Measurements from ENCODE around the gene LRPPRC. TPM values are rescaled to one million over a fixed set of nuclear protein-coding genes. Genes with fewer than 3 reads are reported as not detected.

LRPPRC gene
- total RNA-seq, 2 donors from 2014 or later: 45.9 to 53.1 TPM

DNA sequence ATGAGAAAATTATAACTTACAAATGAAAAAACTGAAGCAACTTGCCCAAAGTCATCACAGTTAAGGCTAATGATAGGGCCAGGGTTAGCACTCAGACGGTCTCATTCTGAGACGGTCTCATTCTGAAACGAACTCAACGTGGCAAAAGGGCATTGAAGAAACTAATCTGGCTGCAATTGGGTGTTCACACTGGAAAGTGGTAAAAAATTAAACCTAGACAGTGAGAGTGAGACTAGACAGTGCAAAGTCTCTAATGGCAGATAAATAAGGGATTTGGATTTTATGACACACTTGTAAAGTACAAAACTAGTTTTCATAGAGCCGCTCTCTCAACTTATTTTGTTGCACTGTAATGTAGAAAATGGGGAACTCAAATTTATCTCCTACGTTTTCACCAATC lies 9.2 kb downstream of the LRPPRC start:
- intact Hi-C loops (cut with DNase I): no loop called here
- DNase-seq (ENCODE audit: low spot score): no peak

DNA sequence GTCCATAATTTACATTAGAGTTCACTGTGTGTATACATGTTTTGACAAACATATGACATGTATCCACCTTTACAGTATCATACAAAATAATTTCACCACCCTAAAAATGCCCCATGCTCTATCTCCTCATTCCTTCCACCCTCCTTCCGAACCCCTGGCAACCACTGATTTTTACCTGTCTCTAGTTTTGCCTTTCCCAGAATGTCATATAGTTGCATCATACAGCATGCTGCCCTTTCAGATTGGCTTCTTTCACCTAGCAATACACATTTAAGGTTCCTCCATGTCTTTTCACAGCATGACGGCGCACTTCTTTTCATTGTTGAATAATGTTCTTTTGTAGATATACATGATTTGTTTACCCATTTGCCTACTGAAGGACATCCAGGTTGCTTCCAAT lies 10.4 kb downstream of the LRPPRC start:
- no peak for DNase-seq (ENCODE audit: low spot score)
- intact Hi-C loops (cut with DNase I): no loop called here

- no peak for DNase-seq (ENCODE audit: low spot score)
- intact Hi-C loops (cut with DNase I): no loop called here
Measured at GRCh38 chr2:43984533-43984932, 11.3 kb downstream of the LRPPRC start.

DNA sequence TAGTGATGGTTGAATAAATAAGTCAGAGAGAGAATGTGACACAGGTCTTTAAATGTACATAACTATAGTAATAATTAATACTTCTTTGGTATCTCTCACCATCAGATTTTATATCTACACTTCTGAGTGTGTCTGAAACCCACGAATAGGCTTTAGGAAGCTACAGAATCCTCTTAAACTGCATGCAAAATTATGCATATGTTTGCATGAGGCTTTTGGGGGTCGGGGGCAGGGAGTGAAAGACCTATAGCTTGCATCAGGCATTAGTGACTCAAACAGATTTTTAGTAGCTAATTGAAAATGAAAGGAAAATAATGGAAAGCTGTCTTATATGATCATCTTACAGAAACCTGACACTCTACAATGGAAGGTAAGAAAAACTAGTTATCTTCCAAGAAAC lies 14.9 kb downstream of the LRPPRC start:
- intact Hi-C loops (cut with DNase I): no loop called here
- DNase-seq (ENCODE audit: low spot score): no peak

DNA sequence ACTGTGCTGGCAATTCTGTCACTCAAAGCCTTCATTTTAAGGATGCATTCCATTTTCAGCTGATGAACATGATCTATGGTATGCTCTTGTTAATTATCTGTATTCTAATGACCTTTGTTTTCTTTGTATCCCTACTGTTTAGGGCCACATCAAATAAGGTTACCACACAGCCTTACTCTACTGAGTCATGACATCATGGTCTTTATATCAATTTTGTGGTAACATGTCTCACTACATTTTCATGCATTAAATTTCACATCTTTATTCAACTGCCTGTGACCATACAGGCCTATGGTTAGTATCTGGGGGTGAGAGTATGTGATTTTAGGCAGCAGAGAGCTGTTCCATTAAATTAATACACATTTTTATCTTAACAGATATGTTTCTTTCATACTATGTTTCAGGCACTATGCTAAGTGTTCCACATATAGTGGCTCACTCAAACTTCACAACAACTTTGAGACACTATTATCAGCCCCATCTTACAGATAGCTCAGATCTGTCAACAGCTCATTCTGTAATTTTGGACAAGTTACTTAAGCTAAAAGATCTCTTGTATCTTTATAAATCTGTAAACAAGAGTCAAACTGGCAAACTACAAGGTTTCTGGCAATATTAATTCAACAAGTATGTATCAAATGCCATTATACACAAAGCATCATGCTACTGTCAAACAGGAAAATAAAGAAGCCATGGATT lies 18.0 kb downstream of the LRPPRC start:
- DNase-seq (ENCODE audit: low spot score): no peak
- intact Hi-C loops (cut with DNase I): no loop called here

DNA sequence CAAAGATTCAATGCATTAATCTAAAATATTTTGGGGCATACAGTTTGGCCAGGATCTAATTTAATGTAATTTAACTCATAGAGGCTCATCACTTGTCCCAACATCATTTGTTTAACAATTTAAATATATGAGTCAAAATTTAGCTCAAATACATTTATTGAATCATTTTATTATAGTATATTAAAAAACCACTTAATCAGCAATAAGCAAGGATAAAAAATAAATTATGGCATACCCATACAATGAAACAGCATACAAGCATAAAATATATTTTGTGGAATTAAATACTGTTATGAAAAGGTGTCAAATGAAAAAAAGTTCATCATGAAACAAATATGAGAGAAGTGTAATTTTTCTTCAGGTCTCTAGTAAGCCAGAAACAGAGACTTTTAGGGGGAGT lies 34.9 kb downstream of the LRPPRC start:
- intact Hi-C loops (cut with DNase I): no loop called here
- no peak for DNase-seq (ENCODE audit: low spot score)

GRCh38 chr2:43958397-43959275 lies 37.2 kb downstream of the LRPPRC start:
- intact Hi-C loops (cut with DNase I): no loop called here
- no peak for DNase-seq (ENCODE audit: low spot score)

DNA sequence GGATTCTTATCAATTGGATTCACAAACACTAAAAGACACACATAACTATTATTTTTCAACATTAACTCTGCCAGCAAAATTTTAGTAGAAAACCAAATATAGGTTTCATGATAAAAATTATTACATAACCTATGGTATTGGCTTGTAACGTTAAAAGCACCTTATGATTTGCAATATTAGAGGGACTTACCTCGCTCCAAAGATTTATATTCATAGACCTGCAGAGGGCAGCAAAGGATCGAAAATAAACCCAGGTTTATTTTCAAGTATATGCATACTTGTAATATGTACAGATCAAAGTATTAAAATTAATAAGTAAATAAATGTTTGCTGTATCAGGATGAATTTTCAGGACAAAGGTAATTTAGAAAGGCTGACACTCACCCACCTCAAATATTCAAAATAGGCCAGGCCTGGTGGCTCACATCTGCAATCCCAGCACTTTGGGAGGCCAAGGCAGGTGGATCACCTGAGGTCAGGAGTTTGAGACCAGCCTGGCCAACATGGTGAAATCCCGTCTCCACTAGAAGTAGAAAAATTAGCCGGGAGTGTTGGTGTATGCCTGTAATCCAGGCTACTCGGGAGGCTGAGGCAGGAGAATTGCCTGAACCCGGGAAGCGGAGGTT lies 45.3 kb downstream of the LRPPRC start:
- DNase-seq (ENCODE audit: low spot score): no peak

GRCh38 chr2:43948370-43948769 lies 47.4 kb downstream of the LRPPRC start:
- no peak for DNase-seq (ENCODE audit: low spot score)
- intact Hi-C loops (cut with DNase I): no loop called here

More for the DNA sequence above, 45.3 kb downstream of the LRPPRC start:
- intact Hi-C loops (cut with DNase I): no loop called here

DNA sequence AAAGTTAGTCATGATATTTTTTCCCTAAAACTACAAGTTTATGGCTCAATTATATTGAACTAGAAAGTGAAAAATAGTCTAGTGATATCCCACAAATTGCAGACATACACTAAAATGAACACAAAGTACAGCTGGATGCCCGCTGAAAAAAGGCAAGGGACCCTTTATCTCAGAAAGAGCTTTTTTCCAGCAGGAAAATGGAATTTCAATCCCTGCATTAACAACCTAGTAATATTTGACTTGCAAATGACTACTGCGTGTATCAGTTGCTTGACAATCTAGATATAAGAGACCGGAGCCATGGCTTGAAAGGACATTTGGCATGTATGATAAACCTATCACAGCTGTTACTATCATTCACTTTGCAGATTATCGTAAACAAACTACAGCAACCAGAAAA lies 49.1 kb downstream of the LRPPRC start:
- intact Hi-C loops (cut with DNase I): no loop called here
- no peak for DNase-seq (ENCODE audit: low spot score)

- intact Hi-C loops (cut with DNase I): no loop called here
Measured at GRCh38 chr2:43945439-43945838, 50.4 kb downstream of the LRPPRC start.

GRCh38 chr2:43944915-43945314 lies 50.9 kb downstream of the LRPPRC start:
- no peak for DNase-seq (ENCODE audit: low spot score)
- intact Hi-C loops (cut with DNase I): no loop called here

More at GRCh38 chr2:43945439-43945838, 50.4 kb downstream of the LRPPRC start:
- DNase-seq (ENCODE audit: low spot score): no peak

GRCh38 chr2:43943809-43944452 lies 51.9 kb downstream of the LRPPRC start:
- intact Hi-C loops (cut with DNase I): no loop called here
- no peak for DNase-seq (ENCODE audit: low spot score)

DNA sequence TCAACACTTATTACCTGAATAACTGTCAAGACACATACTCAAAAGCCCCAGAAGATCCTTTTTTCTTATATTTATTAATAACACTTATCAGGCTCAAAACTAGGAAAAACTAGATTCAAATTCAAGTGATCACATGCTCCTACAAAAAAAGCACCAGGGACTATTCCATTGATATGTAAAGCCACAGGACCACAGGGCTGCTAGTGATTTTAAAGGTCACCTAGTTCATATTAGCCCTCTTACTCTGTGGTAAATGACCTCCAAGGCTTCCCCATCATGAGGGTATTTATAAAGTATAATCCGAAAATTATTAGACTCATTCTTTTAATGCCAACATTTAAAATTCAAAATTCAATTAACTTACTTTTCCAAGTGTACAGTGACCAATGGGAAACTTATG lies 52.5 kb downstream of the LRPPRC start:
- no peak for DNase-seq (ENCODE audit: low spot score)
- intact Hi-C loops (cut with DNase I): no loop called here

DNA sequence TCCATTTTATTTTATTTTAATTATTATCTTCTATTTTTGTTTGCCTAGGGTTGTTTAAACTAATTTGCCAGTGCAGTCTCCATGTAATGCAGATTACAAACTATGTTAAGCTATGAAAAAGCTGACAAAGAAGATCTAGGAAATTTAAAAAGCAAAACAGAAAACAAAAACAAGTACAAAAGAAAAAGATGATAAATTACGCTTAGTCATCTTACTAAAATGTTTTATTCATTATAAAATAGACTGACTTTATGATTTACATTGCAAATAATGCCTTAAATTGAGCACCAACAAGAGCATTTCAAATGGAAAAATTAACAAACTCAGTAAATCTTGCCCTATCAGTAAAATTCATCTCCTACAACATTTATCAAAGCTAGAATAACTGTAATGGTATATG lies 52.9 kb downstream of the LRPPRC start:
- no peak for DNase-seq (ENCODE audit: low spot score)
- intact Hi-C loops (cut with DNase I): no loop called here

DNA sequence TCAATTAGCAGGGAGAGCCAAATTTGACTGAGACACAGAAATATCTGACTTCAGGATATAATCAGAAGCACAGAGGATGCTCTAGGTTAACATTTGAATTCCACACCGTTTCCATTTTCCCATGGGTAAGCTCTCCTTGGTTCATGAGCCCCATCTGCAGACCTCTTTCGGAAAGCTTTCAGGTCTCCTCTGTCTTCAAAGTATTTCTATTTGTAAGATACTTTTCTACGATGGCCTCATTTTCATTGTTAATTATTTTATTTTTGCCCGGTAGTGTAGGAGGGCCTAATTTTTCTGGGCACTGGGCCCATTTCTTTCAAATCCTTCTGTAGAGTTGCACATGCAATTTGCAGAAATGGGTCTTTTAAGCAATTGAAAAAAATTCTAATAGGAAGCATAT lies 53.8 kb downstream of the LRPPRC start:
- intact Hi-C loops (cut with DNase I): no loop called here
- DNase-seq (ENCODE audit: low spot score): no peak

DNA sequence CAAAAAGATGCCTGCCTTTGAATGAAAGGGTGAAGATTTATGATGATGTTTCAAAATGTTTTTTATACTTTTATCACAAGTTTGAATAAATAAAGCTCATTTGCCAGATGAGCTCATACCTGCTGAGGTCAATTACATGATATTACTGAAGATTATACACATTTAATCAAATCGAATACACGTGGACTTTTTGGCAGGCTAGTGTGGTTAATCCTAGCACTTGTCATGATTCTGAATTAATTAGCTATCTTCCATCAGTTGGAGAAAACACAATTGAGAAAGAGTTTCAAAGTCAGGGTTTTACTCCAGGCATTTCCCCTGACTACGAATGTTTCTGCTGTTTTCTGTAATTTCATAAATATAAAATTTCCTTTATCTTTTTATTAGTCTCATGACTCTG lies 54.4 kb downstream of the LRPPRC start:
- DNase-seq (ENCODE audit: low spot score): no peak
- intact Hi-C loops (cut with DNase I): no loop called here

DNA sequence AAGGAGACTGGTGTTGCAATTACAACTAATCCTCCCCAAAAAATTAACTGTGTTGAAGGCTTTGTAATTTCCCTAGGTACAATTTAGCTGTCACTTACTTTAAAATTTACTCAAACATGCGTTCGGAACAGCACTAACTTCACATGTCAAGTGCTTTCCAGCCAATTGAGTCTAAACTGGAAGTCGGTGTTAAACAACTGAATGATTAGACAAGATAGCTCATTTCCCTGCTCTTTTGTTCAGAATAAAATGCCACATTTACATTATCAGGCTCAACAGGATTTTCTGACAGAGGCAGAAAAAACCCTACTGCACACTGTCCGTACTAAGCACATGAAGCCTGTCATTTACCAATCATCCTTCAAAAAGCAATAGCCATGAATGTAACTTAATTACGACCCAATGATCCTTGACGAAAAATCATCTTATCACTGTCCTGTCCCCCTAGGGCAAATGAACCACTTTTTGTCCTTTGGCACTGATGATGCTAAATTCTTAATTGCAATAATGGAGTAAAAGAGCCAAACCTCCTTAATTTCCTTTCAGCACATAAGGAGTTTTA lies 56.0 kb downstream of the LRPPRC start:
- intact Hi-C loops (cut with DNase I): no loop called here
- DNase-seq (ENCODE audit: low spot score): no peak

DNA sequence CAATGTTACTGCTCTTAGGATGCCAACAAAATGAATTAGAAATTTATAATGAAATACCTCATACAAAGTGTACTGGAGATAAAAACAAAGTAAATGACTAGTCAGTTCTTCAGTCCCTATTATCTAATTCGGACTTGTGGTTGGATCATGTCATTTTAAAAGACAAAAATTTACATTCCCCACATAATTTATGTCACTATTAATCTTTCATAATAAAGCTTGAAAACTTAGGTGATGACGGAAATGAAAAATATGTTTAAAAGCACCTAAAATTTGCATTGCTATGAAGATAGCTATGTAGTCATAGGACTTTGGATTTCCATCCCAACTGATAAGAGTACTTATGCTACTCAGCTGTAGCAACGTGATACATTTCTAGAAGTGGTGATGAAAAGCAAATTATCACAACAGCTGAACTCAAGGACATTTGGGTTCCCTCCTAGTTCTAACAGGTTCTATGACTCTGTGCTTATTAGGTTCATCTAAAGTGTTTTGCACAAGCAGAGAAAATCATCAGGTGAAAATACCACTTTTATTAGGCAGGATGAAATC lies 58.4 kb downstream of the LRPPRC start:
- intact Hi-C loops (cut with DNase I): no loop called here
- DNase-seq (ENCODE audit: low spot score): no peak

All from posterior vena cava (tissue), 2 donors.